Inflammatory macrophage treated with lipopolysaccharide for 1 hour (primary cell): ENCODE measurements around the gene OR5K2.

Source experiments
- DNase-seq, 2 donors: peaks; one replicate each; pipeline ENCODE4 v3.0.0-alpha.2; 2020 to 2022

Gene OR5K2

GRCh38 chr3:98497381-98497780 lies at the start of gene OR5K2:
OR5K2 (plus strand) TSS chr3:98497681; CDS start chr3:98497681, 0 bp downstream.
- no peak for DNase-seq

DNA sequence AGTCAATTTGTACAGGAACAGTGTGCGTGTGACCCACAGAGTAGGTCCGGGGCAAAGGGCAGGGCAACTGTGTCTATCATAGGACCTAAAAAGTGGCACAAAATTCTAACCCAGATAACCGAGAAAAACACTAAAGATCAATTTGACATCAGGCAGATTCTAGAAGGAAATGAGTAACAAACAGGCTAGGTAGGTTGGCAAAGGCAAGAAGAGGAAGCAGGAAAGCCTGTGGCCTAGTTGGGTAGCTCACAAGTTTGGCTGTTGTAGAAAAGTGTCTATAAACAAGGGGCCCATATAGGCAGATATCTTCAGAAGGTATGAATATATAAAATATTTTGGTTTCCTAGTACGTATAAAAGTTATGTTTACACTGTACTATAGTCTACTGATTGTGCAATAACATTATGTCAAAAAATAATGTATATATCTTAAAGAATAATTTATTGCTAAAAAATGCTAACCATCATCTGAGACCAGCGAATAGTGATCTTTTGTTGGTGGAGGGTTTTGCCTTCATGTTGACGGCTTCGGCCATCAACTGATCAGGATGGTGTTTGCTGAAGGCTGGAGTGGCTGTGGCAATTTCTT lies 47.8 kb upstream of the OR5K2 start:
- no peak for DNase-seq

DNA sequence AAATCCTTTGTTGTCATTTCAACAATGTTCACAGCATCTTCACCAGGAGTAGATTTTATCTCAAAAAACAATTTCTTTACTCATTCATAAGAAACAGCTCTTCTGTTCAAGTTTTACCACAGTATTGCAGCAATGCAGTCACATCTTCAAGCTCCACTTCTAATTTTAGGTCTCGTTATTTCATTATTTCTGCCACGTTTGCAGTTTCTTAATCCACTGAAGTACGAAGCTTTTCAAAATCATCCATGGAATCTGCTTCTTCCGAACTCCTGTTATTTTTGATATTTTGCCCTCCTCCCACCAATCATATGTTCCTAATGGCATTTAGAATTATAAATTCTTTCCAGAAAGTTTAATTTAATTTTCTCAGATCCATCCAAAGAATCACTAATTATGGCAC lies 47.1 kb upstream of the OR5K2 start:
- DNase-seq, result no peak

GRCh38 chr3:98453827-98454226 lies 43.7 kb upstream of the OR5K2 start:
- no peak for DNase-seq

DNA sequence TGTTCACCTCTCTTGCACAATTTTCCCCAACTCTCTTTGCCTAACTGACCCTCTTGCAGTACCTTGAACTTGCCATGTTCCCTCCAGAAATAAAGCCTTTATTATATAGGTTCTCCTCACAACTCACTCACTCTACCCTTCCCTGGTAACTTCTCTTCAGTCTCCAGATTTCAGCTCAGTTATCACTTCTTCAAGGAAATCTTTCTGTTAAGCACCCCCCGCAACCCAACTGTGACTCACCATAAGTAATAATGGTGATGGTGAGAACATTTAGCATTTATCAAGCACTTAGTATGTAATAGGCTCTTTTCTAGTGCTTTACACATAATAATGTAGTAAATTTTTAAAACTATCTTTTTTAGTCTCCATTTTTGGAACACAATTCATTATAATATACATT lies 42.6 kb upstream of the OR5K2 start:
- no peak for DNase-seq

- DNase-seq, result no peak
Observed at GRCh38 chr3:98457543-98457942, 39.9 kb upstream of the OR5K2 start.

GRCh38 chr3:98460220-98460619 lies 37.3 kb upstream of the OR5K2 start:
- no peak for DNase-seq

DNA sequence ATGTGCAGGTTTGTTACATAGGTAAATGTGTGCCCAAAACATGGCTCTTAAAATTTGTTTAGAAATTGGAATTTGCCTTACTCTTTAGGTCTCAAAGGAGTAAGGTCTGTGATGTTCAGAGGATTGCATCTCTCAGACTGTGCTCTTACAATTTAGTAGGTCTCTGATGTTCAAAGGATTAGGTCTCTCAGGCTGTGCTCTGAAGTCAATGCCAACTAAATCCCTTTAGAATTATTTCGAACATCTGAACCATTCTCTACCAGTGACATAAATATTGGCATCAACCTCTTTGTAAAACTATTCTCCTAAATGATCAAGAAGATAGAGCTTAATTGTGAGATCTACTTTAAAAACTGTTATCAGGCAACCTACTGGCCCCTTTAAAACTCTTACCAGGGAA lies 34.6 kb upstream of the OR5K2 start, which contains the start of gene OR5K1:
TSS of gene OR5K1 (plus strand) at position 301 of the 400 bp plus-strand sequence. CDS start 6,376 bp downstream, outside the sequence.
- DNase-seq, result no peak

DNA sequence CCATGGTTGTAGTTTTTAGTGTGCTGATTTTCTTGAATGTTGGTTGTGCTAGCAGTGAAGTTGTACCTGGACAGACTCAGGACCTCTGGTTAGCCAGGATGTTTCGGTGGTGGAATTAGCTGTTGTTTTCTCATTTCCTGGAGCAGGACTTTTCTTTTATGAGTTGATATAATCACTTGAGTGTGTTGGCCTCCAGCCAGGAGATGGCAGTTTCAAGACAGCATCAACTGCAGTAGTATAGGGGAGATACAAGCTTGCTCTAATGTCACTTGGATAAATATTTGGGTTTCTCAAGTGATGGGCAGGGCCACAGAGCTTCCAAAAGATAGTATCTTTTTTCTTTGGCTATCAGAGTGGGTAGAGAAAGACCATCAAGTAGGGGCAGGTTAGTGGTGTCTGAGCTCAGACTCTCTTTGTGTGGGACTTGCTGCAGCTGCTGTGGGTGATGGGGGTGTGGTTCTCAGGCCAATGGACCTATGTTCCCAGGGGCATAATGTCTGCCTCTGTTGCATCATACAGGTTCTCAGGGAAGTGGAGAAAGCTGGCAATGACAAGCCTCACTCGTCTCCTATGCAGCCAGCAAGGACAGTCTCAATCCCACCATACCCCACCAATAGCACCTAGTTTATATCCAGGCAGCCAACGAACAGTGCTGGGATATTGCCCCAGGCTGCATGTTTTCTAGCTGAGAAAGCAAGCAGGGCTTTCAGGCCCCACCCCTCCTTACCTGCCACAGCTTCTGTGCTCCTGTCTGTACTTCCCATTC lies 14.6 kb upstream of the OR5K2 start:
- DNase-seq, result no peak

DNA sequence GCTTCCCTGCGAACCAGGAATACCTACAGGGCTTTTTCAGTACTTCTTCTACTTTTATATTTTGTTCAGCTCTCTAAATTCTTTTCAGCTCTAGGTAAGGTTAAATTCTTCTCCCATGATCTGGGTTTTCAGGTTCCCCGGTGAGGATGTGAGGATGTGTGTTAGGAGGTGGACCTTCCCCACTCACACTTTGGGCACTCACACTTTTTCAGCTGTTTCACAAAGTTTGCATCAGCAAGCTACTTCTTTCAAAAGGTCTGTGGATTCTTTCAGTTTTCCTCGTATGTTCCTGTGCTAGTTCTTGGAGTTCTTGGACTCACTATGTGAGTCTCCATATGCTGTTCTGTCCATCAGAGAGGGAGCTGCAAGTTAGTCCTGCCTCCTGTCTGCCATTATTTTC lies 13.9 kb upstream of the OR5K2 start:
- DNase-seq, result no peak

DNA sequence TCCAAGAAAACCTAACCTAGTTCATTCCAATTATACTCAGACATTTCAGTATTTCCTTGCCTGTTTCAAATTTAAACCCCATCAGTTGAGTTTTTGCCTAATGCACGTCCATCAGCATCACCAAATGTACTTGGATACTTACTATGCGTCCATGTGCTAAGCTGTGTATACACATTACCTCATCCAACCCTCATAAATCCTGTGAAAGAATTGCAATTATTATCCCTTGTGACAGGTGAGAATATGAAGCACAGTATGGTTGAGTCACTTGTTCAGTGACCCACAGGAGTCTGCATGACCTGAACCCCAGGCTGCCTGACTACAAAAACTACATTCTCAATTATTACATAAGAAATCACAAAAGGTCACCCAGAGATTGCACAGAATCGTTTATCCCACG lies 2.5 kb downstream of the OR5K2 start:
- DNase-seq, result no peak

DNA sequence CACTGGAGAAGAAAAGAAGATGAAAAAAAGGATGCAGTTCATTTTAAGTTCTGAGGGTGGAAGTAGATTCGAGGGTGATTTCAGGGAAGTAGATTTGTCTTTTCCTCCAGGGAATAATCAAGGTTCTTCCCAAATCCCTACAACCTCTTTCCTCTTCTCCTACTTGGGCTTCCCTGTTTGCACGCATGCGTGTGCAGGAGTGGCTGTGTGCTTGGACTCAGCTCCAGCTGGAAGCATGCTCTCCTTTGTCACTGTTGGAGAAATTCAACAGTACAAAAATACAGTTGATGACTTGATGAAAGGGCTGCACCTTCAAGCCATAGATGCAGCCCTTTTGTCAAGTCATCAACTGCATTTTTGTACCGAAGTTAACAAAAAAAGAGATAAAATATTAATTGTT lies 3.8 kb downstream of the OR5K2 start:
- DNase-seq, result no peak

DNA sequence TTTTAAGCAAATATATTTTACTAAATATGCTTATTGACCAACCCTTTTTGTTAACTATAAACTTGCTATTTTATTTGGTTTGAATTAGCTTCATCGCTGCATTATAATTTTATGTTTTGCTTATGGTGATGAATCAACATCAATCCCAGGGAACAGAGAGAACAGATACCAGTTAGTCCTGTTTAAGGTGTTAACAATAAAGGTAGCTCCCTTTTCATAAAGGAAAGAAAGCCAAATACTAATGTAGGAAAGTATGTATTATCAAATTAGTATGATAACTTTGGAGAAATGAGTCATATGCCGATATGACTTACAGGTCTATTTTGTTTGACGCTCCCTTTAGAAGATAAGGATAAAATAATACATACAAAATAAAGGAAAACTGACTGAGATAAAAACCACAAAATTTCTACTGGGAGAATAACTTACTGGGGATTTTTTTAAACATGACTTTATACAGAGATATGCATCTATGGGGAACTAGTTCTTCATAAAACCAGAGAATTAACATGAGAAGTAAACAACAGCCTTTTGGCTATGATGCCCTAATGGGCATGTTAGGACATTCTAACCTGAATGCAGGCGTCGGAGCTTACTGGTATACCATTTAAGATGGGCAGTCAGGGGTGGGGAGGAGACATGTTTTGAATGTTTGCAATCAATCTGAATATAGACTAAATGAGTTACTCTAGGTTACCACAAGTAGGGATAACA lies 4.5 kb downstream of the OR5K2 start:
- DNase-seq, result no peak

- no peak for DNase-seq
Observed at GRCh38 chr3:98504539-98504938, 7.1 kb downstream of the OR5K2 start.

DNA sequence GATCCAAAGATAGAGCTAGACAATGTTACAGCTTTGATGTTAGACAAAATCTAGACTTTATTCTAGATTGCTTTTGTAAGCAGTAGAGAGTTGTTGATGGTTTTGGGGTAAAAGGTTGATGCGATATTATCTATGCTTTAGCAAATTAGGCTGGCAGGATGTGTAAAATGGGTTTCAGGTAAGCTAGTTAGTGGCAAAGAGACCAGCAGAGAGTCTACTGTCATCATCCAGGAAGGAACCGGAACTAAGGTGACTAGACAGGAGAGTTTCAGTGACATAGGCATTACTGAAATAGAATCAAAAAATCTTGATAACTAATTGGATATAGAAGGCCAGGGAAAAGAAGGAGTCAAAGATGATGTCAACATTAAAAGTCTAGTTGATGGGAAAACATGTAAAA lies 11.1 kb downstream of the OR5K2 start:
- no peak for DNase-seq

DNA sequence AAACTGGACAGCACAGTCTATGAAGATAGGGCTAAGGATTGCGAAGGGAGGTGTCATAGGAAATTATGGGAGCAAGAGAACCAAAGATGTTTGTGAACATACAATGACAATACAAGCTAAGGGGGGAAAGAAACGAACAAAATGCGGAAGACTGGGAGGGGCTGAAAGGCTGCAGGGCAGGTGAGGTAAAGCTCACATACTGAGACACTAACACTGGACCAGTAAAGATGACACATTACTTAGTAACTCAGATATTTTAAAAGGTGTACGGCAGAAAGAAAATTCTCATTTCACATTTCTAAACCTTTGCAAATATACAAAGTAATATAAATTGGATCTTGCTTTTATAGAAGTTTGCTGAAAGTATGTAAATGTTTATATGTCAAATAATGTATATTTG lies 15.1 kb downstream of the OR5K2 start:
- DNase-seq, result no peak

DNA sequence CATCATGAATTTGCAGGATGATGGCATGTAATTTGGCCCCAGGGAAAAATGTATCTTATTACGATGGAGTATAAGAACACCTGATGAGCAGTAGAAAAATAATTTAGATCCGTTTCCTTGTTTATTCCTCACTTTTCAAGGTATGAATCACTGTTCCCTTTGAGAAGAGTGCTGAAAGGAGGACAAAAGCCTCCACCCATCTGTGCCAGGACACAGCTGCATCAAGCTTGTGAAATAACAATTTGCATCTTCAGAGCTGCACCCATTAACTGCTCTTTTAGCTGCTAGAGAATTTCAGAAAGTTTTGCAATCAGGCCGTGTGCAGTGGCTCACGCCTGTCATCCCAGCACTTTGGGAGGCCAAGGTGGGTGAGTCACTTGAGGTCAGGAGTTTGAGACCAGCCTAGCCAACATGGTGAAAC lies 15.6 kb downstream of the OR5K2 start:
- peak; percentile 4 to 18 for DNase-seq

- DNase-seq, result no peak
Observed at GRCh38 chr3:98513736-98514135, 16.3 kb downstream of the OR5K2 start.

GRCh38 chr3:98514948-98515347 lies 17.5 kb downstream of the OR5K2 start:
- no peak for DNase-seq

GRCh38 chr3:98518816-98519215 lies 21.3 kb downstream of the OR5K2 start:
- DNase-seq, result no peak

DNA sequence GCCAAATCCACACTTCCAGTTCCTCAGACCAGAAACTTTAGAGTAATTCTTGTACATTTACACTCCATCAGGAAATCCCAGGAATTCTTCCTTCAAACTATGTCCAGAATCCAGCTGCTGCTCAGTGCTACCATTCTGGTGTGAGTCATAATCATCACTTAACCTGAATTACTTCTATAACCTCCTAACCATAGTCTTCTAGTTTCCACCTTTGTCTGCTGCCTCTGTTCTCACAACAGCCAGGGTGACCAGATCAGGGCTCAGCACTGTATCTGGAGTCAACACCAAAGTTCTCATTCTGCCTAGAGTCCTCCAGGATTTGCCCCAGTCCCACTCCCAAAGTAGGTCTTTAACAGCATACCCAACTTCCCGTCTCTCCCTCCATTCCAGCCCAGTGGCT lies 21.9 kb downstream of the OR5K2 start:
- no peak for DNase-seq

DNA sequence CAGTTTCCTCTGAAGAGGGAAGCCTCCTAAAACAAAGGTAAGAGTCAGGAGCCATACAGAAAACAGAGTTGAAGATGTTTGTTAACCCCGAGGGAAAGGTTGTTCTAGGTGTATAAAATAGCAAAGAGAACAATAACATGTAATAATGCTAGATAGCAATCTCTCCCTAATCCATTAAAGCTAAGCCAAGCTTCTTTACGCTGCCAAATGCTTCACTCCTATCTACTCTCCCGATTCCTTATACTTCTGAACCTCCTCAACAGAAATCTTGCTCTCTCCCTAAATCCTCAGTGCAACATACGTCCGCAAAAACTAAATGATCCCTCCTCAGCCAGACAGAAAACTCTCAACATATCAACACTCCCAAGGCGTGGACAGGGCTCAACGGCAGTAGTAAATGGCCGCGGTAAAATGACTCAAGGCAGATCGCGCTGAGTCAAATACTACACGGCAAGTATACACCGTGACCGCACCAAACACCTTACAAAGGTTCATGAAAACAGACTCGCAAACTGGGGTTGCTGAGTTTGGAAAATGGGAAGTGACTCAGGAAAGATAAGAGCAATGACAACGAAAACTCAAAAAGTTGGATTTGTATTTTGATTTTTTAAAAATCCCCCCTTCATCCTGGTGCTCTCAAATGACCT lies 24.5 kb downstream of the OR5K2 start:
- peak; percentile 16 for DNase-seq

DNA sequence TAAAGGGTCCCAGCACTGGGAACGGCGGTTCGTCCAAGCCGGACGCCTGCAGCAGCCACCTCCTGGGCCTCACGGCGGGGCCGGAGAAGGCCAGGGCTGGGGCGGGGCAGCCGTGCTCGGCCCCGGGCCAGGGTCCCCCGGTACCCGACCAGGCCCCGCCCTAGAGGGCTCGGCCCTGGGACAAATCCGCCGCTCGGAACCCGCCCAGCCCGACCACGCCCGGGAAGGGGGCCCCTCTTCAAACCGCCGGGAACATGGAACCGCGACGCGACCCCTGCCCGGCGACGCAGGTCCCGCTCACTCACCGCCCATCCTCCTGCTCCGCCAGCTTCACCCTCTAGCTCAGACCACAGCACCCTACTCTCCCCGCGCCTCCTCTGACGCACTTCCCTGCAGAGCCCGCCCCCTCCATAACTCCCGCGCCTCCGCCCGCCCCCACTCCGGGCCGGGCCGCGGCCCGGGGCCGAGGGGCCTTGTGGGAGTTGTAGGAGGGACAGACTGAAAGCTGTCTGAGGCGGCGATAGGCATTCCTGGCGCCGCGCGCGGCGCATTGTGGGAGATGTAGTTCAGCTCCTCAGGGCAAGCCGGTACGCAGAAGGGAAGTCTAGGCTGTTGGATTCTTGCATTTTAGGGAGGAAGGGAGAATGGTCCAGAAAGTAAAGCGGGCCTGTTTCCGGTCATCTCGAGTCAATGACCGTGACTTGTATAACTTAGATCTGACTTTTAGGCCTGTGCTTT lies 25.2 kb downstream of the OR5K2 start, which contains the start of gene CLDND1:
TSS of gene CLDND1 (minus strand) at position 359 of the 738 bp plus-strand sequence. CDS start 1,478 bp downstream, outside the sequence.
- DNase-seq, result peak; percentile 96 to 97
